ENCODE measurements around the gene TUBA1C.
"Not testable (repeated sequence)": the region's sequence is repeated elsewhere in the genome, so short reads cannot be mapped to it uniquely, and the experiment has no call there.

The TUBA1C gene

DNA sequence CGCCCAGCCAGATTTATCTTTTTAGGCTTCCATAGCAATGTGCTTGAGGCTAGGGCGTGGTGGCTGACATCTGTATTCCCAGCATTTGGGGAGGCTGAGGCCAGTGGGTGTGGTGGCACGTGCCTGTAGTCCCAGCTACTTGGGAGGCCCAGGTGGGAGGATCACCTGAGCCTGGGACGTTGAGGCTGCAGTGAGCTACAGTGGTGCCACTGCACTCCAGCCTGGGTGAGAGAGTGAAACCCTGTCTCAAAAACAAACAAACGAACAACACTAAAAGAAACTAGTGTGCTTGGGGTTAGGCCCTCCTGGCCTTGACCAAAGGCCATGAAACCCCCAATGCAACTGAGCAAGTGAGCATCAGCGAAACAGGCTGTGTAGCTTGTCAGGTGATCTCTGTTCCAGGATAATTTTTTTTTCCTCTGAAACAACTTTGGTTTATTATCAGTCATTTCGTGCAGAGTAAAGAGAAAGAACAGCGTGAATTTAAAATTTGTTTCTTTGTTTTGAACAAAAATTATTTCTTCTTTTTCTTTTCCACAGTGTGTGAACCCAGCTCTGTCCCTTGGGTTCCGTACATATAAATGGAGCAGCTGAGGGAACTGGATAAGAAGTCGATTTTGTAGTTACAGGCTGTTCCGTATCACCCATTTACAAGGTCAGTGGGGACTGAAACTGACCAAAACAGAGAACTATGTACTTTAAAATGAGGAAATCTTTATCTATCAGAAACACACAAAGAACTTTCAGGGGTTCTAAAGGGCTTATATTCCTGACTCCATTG is 8.8 kb upstream of the TUBA1C start:
- DNase-seq, result no peak

DNA sequence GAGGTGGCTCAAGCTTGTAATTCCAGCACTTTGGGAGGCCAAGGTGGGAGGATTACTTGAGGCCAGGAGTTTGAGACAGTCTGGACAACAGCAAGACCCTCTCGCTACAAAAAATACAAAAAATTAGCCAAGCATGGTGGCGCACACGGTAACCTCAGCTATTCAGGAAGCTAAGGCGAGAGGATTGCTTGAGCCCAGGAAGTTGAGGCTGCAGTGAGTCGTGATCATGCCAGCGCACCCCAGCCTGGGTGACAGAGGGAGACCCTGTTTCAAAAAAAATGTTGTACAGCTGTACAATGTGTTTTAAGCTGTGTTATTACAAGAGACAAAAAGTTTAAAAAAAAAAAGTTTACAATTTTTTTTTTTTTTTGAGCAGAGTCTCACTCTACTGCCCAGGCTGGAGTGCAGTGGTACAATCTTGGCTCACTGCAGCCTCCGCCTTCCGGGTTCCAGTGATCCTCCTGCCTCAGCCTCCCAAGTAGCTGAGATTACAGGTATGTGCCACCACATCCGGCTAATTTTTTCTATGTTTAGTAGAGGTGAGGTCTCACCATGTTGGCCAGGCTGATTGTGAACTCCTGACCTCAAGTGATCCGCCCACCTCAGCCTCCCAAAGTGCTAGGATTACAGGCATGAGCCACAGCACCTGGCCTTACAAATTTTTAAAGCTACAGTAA is 7.2 kb upstream of the TUBA1C start:
- not testable (repeated sequence) for DNase-seq

DNA sequence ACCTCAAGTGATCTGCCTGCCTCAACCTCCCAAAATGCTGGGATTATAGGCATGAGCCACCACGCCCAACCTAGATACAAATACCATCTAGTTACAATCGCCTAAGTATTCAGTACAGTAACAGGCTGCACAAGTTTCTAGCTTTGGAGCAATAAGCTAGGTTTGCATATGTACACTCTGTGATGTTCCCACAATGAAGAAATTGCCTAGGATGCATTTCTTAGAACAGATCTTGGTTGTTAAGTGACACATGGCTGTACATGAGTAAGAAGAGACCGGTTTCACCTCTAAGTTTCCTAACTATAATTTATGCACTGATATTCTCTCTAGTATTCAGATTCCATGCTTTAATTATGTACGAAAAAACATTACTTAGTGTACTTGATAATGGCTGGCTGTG is 5.4 kb upstream of the TUBA1C start:
- DNase-seq, result no peak

DNA sequence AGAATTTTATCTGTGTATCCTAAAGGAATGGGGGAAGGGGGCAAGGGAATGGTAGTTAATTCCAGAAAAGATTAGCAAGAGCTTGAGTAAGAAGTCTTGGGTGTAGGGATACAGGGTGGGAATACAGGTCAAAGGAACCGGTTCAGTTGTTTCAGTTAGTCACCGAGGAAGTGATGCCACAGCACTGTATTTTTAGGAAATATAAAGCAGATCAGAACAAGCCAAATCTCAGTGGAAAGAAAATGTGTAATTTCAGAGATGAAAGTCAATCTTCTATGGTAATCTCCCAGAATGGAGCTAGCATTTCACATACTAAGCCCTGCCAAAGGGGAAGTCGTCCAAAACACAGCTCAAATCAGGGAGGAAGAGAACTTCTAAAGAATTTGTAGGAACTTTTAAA is 4.7 kb upstream of the TUBA1C start:
- no peak for DNase-seq

DNA sequence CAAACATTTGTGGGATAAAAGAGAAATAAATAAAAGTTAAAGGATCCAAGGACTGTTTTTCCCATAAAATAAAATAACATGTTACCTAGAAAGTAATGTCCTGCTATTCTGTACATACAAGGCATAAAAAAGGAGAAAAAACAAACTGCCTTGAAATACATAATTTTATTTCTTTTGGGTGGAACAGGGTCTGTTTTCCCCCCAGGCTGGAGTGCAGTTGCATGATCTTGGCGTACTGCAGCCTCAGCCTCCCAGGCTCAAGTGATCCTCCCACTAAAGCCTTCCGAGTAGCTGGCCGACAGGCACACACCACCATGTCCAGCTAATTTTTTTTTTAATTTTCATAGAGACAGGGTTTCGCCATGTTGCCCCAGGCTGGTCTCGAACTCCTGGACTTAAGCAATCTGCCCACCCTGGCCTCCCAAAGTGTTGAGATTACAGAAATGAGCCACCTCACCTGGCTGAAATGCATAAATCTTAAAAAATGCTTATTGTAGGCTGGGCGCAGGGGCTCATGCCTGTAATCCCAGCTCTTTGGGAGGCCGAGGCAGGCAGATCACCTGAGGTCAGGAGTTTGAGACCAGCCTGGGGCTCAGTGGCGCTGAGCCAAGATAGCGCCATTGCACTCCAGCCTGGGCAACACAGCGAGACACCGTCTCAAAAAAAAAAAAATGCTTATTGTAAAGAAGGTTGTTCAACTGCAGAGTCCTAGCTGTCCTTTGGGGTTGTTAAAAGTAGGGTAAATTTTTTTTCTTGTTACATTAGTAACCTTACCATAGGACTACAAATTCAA is 4.1 kb upstream of the TUBA1C start:
- DNase-seq, result no peak

DNA sequence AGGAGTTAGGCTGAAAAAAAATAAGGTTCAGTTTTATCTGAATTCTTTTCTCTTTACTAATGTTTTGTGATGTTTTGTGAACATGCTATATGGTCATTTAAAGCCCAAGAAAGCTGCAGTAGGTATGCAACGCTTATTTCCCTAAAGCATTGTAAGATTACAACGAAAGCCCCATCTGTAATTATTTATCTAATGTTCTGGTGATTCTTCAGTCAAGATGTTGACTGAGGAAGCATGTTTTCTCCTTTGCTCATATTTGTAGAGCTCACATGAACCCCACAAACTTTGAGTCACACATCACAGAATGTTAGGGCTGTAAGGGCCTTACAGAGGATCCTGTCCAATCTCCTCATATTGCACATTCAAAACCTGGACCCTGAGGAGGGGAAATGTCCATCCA is 3.2 kb upstream of the TUBA1C start:
- DNase-seq, result no peak

DNA sequence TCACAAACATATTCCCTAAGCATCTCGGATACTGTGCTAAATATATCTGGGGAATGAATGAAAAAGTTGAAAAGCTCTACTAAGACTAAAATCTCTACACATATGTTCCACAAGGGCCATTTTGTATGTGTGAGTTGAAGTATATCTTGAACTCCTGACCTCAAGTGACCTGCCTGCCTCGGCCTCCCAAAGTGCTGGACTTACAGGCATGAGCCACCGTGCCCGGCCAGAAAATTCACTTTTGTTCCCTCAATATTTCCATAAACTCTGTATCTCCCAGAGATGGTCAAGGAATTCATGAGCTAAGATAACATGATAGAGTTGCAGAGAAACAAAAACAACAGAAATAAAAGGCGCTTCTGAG is 1.5 kb upstream of the TUBA1C start:
- no peak for DNase-seq

DNA sequence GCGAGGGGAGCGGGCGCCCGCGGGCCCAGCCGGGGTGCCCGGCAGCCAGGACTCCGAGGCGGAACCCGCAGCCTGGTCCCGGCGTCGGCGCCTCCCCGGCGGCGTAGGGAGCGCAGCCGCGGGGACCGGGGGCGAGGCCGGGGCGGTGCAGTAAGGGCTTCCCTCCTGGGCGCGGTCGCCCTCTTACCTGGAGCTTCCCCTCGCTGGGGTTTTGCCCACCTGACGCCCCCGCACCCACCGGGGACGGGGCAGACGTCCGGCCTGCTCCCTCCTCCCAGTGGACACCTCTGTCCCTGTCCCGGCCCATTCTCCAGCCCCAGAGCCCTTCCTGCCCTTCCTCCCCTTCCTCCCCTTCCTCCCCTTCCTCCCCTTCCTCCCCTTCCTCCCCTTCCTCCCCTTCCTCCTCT is 413 bp upstream of the TUBA1C start:
- no peak for DNase-seq

DNA sequence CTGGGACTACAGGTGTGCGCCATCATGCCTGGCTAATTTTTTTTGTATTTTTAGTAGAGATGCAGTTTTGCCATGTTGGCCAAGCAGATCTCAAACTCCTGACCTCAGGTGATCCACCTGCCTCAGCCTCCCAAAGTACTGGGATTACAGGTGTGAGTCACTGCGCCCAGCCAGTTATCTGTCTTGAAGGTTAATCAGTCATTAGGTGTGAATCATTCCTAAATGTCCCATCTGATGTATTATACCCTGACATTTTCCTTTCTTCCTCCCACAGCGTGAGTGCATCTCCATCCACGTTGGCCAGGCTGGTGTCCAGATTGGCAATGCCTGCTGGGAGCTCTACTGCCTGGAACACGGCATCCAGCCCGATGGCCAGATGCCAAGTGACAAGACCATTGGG is 4.3 kb downstream of the TUBA1C start:
- not testable (repeated sequence) for DNase-seq

DNA sequence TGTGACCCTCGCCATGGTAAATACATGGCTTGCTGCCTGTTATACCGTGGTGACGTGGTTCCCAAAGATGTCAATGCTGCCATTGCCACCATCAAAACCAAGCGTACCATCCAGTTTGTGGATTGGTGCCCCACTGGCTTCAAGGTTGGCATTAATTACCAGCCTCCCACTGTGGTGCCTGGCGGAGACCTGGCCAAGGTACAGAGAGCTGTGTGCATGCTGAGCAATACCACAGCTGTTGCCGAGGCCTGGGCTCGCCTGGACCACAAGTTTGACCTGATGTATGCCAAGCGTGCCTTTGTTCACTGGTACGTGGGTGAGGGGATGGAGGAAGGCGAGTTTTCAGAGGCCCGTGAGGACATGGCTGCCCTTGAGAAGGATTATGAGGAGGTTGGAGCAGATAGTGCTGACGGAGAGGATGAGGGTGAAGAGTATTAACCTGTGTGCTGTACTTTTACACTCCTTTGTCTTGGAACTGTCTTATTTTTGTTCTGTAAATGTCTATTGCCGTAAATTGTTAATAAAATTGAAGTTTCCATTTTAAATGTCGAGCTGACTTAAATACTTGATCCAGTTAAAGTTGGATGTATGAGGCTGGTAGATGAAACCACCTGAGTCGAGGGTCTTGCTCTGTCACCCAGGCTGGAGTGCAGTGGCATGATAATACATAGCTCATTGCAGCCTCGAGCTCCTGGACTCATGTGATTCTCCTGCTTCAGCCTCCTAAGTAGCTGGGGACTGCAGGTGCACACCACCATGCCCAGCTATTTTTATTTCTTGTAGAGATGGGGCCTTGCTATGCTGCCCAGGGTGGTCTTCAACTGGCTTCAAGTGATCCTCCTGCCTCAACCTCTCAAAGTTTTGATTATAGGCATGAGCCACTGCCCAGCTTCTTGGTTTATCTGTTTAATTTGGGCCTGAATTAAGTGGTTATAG is 8.2 kb downstream of the TUBA1C start:
- no peak for DNase-seq

DNA sequence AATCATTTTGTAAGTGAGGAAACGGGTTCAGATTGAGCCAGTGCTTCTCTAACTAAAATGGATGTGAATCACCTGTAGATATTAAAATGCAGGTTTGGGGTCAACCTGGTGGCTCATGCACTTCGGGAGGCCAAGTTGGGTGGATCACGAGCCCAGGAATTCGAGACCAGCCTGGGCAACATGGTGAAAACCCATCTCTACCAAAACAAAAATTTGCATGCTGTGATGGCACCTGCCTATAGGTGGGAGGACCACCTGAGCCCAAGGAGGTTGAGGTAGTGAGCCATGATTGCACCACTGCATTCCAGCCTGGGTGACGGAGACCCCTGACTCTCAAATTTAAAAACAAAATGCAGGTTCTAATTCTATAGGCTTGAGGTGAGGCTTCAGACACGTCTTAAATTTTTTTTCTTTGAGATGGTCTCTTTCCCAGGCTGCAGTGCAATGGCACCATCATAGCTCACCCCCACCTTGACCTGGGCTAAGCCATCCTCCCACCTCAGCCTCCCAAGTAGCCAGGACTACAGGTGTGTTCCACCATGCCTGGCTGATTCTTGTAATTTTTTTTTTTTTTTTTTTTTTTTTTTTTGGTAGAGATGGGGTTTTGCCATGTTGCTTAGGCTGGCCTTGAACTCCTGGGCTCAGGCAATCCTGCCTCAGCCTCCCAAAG is 9.0 kb downstream of the TUBA1C start:
- DNase-seq, result no peak

DNA sequence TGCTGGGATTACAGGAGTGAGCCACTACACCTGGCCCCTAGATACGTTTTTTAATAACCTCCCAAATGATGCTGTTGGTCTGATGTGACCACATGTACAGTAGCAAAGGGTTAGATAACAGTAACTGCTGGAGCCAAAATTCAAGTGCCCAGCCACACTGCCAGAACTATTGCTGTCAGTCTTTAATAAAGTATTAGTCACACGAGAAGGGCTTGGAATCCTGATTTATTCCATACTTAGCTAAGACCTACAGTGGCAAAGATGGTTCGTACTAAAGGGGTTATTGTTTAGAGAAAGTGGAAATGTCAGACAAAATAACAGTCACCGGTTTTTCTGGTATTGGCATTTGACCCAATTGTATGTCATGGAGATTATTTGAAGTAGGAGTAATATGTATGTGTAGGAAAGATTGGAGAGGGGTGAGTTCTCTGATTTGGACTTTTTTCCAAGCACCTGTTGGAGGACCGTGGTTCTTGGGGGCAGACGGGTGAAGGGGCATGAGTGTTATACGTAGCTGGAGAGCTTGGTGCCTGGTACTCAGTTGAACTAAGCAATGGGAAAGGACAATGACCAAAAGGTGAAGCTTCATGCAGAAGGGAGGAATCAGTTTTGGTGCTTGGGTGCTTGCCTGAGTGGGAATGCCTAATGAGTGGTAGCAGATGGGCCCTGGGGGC is 9.7 kb downstream of the TUBA1C start:
- DNase-seq, result no peak

DNA sequence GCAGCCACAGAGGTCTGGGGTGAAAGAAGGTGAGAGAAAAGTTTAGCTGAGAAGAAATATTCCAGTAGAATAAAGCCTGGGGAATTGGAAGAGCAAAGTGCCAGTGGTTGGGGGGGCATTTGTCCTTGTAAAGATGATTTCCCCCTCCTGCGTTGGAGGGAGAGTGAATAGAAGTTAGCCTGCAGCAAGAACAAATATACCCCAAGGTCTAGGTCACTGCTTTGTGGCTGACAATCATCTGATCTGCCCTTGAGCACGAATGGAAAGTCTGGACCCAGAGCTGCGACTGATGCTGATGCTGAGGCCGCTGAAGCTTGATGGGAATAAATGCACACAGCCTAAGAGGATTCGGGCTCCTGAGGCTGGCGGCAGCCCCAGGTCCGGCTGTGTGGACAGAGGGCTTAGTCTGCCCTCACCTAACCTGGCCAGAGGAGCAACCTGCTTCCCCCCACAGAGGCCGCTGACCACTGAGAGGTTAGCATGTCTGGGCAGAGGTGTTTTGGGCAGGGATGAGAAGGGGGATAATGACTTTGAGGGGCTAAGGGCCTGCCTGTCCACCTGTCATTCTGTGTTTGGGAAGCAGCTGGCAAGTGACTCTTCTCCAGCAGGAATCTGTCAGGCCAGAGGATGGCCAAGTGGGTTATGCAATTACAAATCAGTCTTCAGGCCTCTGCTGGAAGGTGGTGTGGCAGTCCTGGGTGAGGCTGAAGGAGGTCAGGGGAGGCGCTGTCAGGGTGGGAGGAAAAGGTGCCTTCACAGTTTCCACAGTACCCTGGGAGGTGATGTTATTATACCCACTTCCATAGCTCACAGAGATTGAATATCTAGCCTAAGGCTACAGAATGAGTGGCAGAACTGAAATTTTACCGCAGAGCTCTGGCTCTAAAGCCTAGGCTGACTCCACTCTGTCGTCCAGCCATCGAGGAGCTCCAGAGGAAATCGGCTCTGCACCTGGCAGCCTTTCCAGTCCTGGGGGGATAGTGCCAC is 11.7 kb downstream of the TUBA1C start:
- no peak for DNase-seq

DNA sequence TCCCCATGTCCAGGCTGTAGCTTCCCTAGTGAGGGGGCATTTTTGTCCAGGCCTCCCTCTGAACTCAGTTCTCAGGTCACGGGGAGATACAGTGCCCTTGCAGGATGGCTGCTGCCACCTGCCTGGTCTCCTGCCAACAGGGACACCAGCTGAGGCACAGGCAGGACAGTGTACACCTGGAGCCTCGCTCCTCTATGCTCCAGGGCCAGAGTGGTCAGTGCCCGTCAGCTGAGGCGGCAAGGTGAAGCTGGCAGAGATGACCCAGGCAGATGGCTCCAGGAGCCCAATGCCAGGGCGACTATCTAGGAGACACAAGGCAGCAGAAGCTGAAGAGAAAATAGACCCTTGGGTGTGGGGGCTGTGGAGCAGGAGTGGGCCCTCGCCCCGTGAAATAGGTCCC is 12.6 kb downstream of the TUBA1C start:
- DNase-seq, result no peak

DNA sequence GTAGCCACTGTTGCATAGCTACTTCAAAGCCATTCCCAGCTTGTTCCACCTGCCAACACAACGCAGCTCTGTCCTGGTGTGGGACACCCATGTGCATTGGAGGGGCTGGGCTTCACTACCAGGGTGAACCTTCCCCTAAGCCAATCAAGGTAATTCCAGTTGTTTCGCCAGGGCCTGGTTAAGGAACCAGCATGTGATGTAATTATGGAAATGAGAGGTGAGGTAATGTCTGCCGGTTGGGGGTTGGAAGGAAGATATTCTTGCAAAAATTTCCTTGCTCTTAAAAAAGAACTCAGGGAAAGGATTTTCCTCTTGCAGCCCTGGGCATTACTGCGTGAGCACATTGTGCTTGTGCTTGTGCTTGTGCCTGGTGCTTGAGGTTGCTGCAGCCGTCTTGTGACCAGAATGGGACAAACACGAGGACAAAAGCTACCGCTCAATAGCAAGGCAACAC is 14.9 kb downstream of the TUBA1C start:
- DNase-seq, result no peak

DNA sequence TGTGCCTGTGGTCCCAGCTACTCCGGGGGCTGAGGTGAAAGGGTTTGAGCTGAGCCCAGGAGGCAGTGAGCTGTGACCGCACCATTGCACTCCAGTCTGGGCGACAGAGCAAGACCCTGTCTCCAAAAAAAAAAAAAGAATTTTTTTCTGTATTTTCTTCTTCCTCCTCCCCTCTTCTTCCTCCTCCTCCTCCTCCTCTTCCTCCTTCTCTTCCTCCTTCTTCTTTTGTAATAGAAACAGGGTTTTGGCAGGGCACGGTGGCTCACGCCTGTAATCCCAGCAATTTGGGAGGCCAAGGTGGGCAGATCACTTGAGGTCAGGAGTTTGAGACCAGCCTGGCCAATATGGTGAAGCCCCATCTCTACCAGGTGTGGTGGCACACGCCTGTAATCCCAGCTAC is 15.7 kb downstream of the TUBA1C start:
- DNase-seq, result not testable (repeated sequence)

DNA sequence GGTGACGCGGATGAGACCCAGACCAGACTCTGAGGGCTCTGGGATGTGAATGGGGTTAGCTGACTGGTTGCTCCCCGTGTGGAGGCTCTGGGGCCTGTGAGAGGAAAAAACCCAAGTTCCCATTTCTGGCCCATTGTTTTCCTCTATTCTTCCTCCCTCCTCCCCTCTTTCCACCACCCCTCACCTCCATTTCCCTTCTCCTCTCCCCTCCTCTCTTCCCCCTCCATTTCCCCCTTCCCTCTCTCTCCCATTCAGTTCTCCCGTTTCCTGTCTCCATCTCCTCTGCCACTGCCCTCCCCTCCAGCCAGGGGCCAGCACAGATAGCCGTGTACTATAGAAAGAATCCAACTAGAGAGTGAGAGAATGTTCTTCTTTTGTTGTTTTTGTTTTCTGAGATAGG is 17.4 kb downstream of the TUBA1C start:
- no peak for DNase-seq

DNA sequence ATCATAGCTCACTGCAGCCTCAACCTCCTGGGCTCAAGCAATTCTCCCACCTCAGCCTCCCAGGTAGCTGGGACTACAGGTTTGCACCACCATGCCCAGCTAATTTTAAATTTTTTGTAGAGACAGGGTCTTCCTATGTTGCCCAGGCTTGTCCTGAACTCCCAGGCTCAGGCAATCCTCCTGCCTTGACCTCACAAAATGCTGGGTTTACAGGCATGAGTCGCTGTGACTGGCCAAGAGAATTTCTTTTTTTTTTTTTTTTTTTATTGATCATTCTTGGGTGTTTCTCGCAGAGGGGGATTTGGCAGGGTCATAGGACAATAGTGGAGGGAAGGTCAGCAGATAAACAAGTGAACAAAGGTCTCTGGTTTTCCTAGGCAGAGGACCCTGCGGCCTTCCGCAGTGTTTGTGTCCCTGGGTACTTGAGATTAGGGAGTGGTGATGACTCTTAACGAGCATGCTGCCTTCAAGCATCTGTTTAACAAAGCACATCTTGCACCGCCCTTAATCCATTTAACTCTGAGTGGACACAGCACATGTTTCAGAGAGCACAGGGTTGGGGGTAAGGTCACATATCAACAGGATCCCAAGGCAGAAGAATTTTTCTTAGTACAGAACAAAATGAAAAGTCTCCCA is 18.0 kb downstream of the TUBA1C start:
- not testable (repeated sequence) for DNase-seq

DNA sequence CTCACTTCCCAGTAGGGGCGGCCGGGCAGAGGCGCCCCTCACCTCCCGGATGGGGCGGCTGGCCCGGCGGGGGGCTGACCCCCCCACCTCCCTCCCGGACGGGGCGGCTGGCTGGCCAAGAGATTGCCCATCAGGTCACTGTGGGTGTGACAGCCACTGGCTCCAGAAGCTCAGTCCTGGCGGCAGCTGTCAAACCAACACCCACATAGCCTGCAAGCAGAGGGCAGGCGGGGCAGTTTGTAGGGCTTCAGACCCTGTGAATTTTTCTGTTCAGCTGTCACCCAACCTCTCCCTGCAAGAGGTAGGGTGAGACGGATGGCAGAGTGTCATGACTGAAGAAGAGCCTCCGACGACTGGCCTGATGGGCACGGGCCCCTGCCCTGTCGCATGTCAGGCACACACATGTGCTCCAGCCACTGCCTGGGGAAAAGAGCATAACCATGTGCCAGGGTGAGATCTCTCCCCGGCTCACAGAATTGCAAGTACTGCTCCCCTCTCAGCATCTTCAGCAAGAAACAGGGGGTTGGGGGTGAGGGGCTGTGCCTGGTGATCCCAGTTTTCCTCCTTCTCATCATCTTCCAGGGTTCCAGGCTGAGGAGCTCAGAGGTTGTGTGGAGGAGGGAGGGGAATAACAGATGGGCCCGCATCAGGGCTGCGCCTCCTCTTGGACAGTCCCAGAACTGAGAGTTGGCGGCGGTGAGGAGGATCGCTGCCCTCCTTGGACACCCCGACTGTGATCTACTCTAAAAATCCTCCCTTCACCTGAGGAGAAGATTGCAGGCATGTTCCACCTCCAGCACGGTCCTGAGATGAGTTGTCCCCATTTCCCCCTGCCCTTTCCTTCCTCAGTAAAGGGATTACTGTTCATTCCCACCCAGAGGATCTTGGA is 18.9 kb downstream of the TUBA1C start:
- no peak for DNase-seq

Measured in activated CD8-positive, alpha-beta memory T cell treated with anti-CD3 and anti-CD28 coated beads for 24 hours (primary cell).